H9 (cell line): ENCODE data around the gene EGFL8. TPM values are rescaled to one million over a fixed set of nuclear protein-coding genes. Genes with fewer than 3 reads are reported as not detected.

Source experiments
- DNase-seq: peaks from one replicate; pipeline ENCODE4 v3.0.0-alpha.2; 2017
- H2AFZ ChIP-seq: one replicate; pipeline ENCODE4 v1.6.1; 2013; ENCODE audit warnings: mild to moderate bottlenecking, low read length, control low read depth, moderate library complexity
- H2AK5ac ChIP-seq: 2 replicates; pipeline ENCODE4 v1.6.1; 2013; ENCODE audit warnings: low read length, control low read depth, mixed read lengths; ENCODE audit not compliant: insufficient read length
- H2BK120ac ChIP-seq: one replicate; pipeline ENCODE4 v1.6.1; 2013; ENCODE audit warnings: low read depth, mild to moderate bottlenecking, low read length, control low read depth, inconsistent platforms; ENCODE audit not compliant: poor library complexity, severe bottlenecking
- H2BK12ac ChIP-seq: 2 replicates; pipeline ENCODE4 v1.6.1; 2013; ENCODE audit warnings: low read length, control low read depth, mixed read lengths, low read depth; ENCODE audit not compliant: insufficient read length
- H2BK15ac ChIP-seq: 2 replicates; pipeline ENCODE4 v1.6.1; 2013; ENCODE audit warnings: low read depth, low read length, control low read depth
- H2BK20ac ChIP-seq: one replicate; pipeline ENCODE4 v1.6.1; 2013; ENCODE audit warnings: low read depth, mild to moderate bottlenecking, low read length, control low read depth, inconsistent platforms; ENCODE audit not compliant: poor library complexity, severe bottlenecking
- H2BK5ac ChIP-seq: 2 replicates; pipeline ENCODE4 v1.6.1; 2013; ENCODE audit warnings: low read length, control low read depth, mixed read lengths; ENCODE audit not compliant: insufficient read length
- H3K14ac ChIP-seq: 2 replicates; pipeline ENCODE4 v1.6.1; 2013; ENCODE audit warnings: low read length, control low read depth; ENCODE audit not compliant: insufficient read depth
- H3K18ac ChIP-seq: 2 replicates; pipeline ENCODE4 v1.6.1; 2013; ENCODE audit warnings: low read depth, mild to moderate bottlenecking, mixed read lengths, low read length, control low read depth; ENCODE audit not compliant: insufficient read length
- H3K23ac ChIP-seq: 2 replicates; pipeline ENCODE4 v1.6.1; 2013; ENCODE audit warnings: low read length, control low read depth, mixed read lengths, low read depth; ENCODE audit not compliant: insufficient read length
- H3K23me2 ChIP-seq: 2 replicates; pipeline ENCODE4 v1.6.1; 2013; ENCODE audit warnings: low read depth, mild to moderate bottlenecking, mixed read lengths, low read length, control low read depth; ENCODE audit not compliant: insufficient read length, poor library complexity, severe bottlenecking
- H3K27ac ChIP-seq: 2 replicates; pipeline ENCODE4 v1.5.1; 2013; ENCODE audit warnings: low read length, control low read depth, mixed read lengths, low read depth; ENCODE audit not compliant: insufficient read length
- H3K27me3 ChIP-seq: 2 replicates; pipeline ENCODE4 v1.6.1; 2013; ENCODE audit warnings: low read length, control low read depth, inconsistent platforms; ENCODE audit not compliant: insufficient read depth
- H3K4ac ChIP-seq: 2 replicates; pipeline ENCODE4 v1.6.1; 2013; ENCODE audit warnings: low read depth, mild to moderate bottlenecking, control low read depth, inconsistent platforms, low read length, moderate library complexity
- H3K4me1 ChIP-seq: 2 replicates; pipeline ENCODE4 v1.6.1; 2013; ENCODE audit warnings: low read length, control low read depth, inconsistent platforms; ENCODE audit not compliant: insufficient read depth
- H3K4me2 ChIP-seq: 2 replicates; pipeline ENCODE4 v1.6.1; 2013; ENCODE audit warnings: low read length, control low read depth, mixed read lengths; ENCODE audit not compliant: insufficient read length, insufficient read depth
- H3K56ac ChIP-seq: 2 replicates; pipeline ENCODE4 v1.6.1; 2013; ENCODE audit warnings: low read depth, mild to moderate bottlenecking, mixed read lengths, low read length, control low read depth; ENCODE audit not compliant: insufficient read length
- H3K79me1 ChIP-seq: 2 replicates; pipeline ENCODE4 v1.6.1; 2013; ENCODE audit warnings: low read depth, mild to moderate bottlenecking, moderate library complexity, low read length, control low read depth, inconsistent platforms; ENCODE audit not compliant: insufficient read depth, poor library complexity, severe bottlenecking
- H3K79me2 ChIP-seq: 2 replicates; pipeline ENCODE4 v1.6.1; 2013; ENCODE audit warnings: low read length, control low read depth, inconsistent platforms; ENCODE audit not compliant: insufficient read depth
- H3K9ac ChIP-seq: 2 replicates; pipeline ENCODE4 v1.6.1; 2013; ENCODE audit warnings: low read length, control low read depth, mixed read lengths; ENCODE audit not compliant: insufficient read length; ENCODE audit errors: extremely low read depth
- H3K9me3 ChIP-seq: one replicate; pipeline ENCODE4 v1.6.1; 2013; ENCODE audit warnings: low read depth, low read length, inconsistent platforms; ENCODE audit not compliant: control insufficient read depth
- H3T11ph ChIP-seq: one replicate; pipeline ENCODE4 v1.6.1; 2013; ENCODE audit warnings: mild to moderate bottlenecking, low read length, control low read depth, inconsistent platforms
- H4K20me1 ChIP-seq: one replicate; pipeline ENCODE4 v1.6.1; 2013; ENCODE audit not compliant: control insufficient read depth, insufficient read length, insufficient read depth
- H4K5ac ChIP-seq: 2 replicates; pipeline ENCODE4 v1.6.1; 2013; ENCODE audit warnings: low read depth, mild to moderate bottlenecking, mixed read lengths, low read length, control low read depth; ENCODE audit not compliant: insufficient read length
- H4K8ac ChIP-seq: replicated peaks from 2 replicates; pipeline ENCODE4 v1.6.1; 2013; ENCODE audit warnings: low read length, control low read depth, mixed read lengths, low read depth; ENCODE audit not compliant: insufficient read length
- H4K91ac ChIP-seq: 2 replicates; pipeline ENCODE4 v1.6.1; 2013; ENCODE audit warnings: low read depth, mild to moderate bottlenecking, moderate library complexity, mixed read lengths, low read length, control low read depth; ENCODE audit not compliant: insufficient read length
- H3K27ac Mint-ChIP-seq, 3 experiments: 2 replicates in 2 of 3; 3 replicates in 1 of 3; pipeline ENCODE4 v1.8.0; 2020 to 2021; ENCODE audit warnings: mixed read lengths in 3 of 3, mild to moderate bottlenecking in 1 of 3, moderate library complexity in 1 of 3
- H3K27me3 Mint-ChIP-seq: 2 replicates; pipeline ENCODE4 v1.8.0; 2021; ENCODE audit warnings: low read depth, mild to moderate bottlenecking, moderate library complexity, mixed read lengths
- H3K36me3 Mint-ChIP-seq, 3 experiments: 2 replicates in 2 of 3; 3 replicates in 1 of 3; pipeline ENCODE4 v1.8.0; 2020 to 2021; ENCODE audit warnings: low read depth in 3 of 3, mixed read lengths in 3 of 3; ENCODE audit not compliant: insufficient read depth in 1 of 3
- H3K4me1 Mint-ChIP-seq, 2 experiments: 2 replicates each; pipeline ENCODE4 v1.8.0; 2020; ENCODE audit warnings: mixed read lengths in 2 of 2
- H3K4me3 Mint-ChIP-seq, 2 experiments: 2 replicates in 1 of 2; 3 replicates in 1 of 2; pipeline ENCODE4 v1.8.0; 2020 to 2021; ENCODE audit warnings: mild to moderate bottlenecking in 2 of 2, mixed read lengths in 2 of 2, moderate library complexity in 1 of 2
- H3K9me3 Mint-ChIP-seq, 2 experiments: 2 replicates in 1 of 2; 3 replicates in 1 of 2; pipeline ENCODE4 v1.8.0; 2020; ENCODE audit warnings: mild to moderate bottlenecking in 2 of 2, mixed read lengths in 2 of 2, moderate library complexity in 1 of 2
- CTCF ChIP-seq: fragments of 200-600 bp; sonication (generic); conservative IDR thresholded peaks from 3 replicates; pipeline ENCODE4 v1.8.0; 2021; ENCODE audit warnings: antibody characterized with exemption, mild to moderate bottlenecking
- WGBS: extraction: QIAGEN DNeasy Blood & Tissue Kit; methylation state at CpG from one replicate; pipeline ENCODE4 v1.1.7; 2013; ENCODE audit warnings: missing lambda C conversion rate, low lambda C conversion rate, mixed read lengths; ENCODE audit not compliant: insufficient read length; ENCODE audit errors: extremely low coverage; 5-methylcytosine and 5-hydroxymethylcytosine counted together
- total RNA-seq: library from RNA; stranded (reverse); gene quantifications from 2 replicates; pipeline ENCODE4 v1.2.1, GENCODE V29; 2021

Gene EGFL8
- total RNA-seq, 1 experiment from 2014 or later = 27.2 TPM

GRCh38 chr6:32163559-32164258 lies 686 bp upstream of the EGFL8 start:
- Mint-ChIP-seq H3K4me3 (no peak overlapping the region), H3K36me3 (peaks cover 23 to 64% (median 44%) of the 10 kb centered on the region in 3 experiments), H3K9me3 (no peaks in the 10 kb centered on the region), H3K4me1 (peaks cover 3 to 23% of the 10 kb centered on the region in 2 experiments; a peak in 2 of 4 replicates), H3K27ac (peak overlapping the region in 1 of 3 experiments; percentile 78; a peak in 2 of 7 replicates), H3K27me3 (no peaks in the 10 kb centered on the region; the same call in 1 of the 2 replicates)
- no peaks in the 10 kb centered on the region for H3K9me3 ChIP-seq
- H3K4me1 ChIP-seq = no peaks in the 10 kb centered on the region
- H2BK20ac ChIP-seq = no peak overlapping the region
- no peaks in the 10 kb centered on the region for H3K23me2 ChIP-seq
- H4K8ac ChIP-seq = no peak overlapping the region
- no peaks in the 10 kb centered on the region for H3K79me2 ChIP-seq
- H3K79me1 ChIP-seq = no peaks in the 10 kb centered on the region
- no peak overlapping the region for H3K23ac ChIP-seq
- H2BK15ac ChIP-seq = no peak overlapping the region
- no peak overlapping the region for H2BK12ac ChIP-seq
- no peak overlapping the region for H2AK5ac ChIP-seq
- no peak overlapping the region for H3K18ac ChIP-seq
- H3K14ac ChIP-seq = no peak overlapping the region
- no peak overlapping the region for H2AFZ ChIP-seq
- no peak overlapping the region for H3T11ph ChIP-seq
- no peaks in the 10 kb centered on the region for H3K27me3 ChIP-seq
- no peak overlapping the region for H2BK120ac ChIP-seq
- no peak overlapping the region for H4K91ac ChIP-seq
- no peak overlapping the region for H3K56ac ChIP-seq
- no peak overlapping the region for H2BK5ac ChIP-seq
- no CpG with 5 or more reads among the region's 7 CpGs for whole genome bisulfite sequencing
- no peak overlapping the region for H3K9ac ChIP-seq
- no peaks in the 10 kb centered on the region for H4K20me1 ChIP-seq
- H3K4me2 ChIP-seq = no peak overlapping the region
- DNase-seq = no peak
- no peak for TF ChIP-seq CTCF
- no peak overlapping the region for H4K5ac ChIP-seq
- H3K4ac ChIP-seq = no peak overlapping the region
- no peak overlapping the region for H3K27ac ChIP-seq
